NCI-H2107 (cell line): ENCODE data around the gene BCAS2.

Source experiments
- DNase-seq: peaks from one replicate; lab custom pipeline; 2025; lab: John Stamatoyannopoulos, UW

The BCAS2 gene

DNA sequence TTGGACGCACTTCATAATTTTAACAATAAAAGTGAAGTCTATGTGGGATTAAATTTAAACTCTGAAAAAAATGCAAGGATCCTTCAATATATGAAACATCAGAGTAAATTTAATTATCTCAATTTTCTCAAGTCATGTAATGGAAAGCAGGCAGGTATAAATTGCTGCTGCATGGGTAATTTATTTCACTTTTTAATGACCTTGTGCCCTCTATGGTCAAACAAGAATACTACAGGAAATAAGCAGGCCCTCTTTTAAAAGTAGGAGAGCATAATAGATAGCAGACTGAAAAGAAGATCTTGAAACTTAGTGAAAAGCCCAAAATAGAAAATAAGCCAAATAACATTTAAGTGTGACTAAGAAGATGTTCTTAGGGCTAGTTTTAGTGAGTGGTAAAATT is 22.9 kb downstream of the BCAS2 start:
- no peak for DNase-seq

DNA sequence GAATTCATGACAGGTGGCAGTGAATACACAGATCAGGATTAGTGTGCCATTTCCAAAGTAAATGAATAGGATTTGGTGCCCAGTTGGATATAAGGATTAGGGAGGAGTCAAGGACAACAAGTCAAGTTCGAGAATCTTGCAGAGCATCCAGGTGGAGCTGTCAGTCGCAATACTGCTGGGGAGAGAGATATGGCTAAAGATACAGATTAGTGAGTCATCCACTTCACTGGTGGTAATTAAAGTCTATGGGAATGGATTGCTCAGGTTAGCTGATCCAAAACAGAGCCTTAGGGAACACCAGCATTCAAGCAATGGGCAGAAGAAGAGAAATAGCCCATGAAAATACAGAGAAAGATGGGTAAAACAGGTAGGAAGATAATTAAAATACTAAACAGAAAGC is 26.8 kb downstream of the BCAS2 start:
- no peak for DNase-seq

GRCh38 chr1:114552106-114552639 is 29.2 kb downstream of the BCAS2 start:
- no peak for DNase-seq

DNA sequence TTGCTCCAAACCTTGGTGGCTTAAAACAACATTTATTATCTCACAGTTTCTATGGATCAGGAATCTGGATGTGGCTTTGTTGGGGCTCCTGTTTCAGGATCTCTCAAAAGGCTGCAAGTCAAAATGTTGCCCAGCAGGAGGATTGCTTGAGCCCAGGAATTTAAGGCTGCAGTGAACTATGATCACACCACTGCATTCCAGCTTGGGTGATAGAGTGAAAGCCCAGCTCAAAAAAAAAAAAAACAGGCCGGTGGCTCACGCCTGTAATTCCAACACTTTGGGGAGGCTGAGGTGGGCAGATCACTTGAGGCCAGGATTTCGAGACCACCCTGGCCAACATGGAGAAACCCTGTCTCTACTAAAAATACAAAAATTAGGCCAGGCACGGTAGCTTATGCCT is 30.0 kb downstream of the BCAS2 start:
- DNase-seq: no peak

DNA sequence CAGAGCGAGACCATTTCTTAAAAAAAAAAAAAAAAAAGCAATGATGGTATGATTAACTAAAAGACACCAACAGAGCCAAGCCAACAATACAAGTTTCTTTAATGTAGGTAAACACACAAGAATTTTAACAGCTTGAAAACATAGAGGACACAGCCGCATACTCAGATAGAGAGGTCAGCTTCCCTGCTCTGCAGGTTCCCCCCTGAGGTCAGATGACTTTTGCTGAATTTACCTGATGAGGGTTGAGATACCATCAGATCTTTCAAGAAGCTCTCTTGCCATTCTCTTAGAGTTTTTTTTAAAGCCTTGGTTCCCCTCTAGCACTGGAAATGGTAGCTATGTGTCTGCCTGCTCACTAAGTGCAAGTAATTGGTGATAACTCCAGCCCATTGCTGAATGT is 31.1 kb downstream of the BCAS2 start:
- DNase-seq: no peak

- no peak for DNase-seq
These were observed 32.3 kb downstream of the BCAS2 start for GRCh38 chr1:114549137-114549536.

GRCh38 chr1:114547076-114547475 is 34.3 kb downstream of the BCAS2 start:
- DNase-seq: no peak

- no peak for DNase-seq
These were observed 35.6 kb downstream of the BCAS2 start for GRCh38 chr1:114545796-114546195.

DNA sequence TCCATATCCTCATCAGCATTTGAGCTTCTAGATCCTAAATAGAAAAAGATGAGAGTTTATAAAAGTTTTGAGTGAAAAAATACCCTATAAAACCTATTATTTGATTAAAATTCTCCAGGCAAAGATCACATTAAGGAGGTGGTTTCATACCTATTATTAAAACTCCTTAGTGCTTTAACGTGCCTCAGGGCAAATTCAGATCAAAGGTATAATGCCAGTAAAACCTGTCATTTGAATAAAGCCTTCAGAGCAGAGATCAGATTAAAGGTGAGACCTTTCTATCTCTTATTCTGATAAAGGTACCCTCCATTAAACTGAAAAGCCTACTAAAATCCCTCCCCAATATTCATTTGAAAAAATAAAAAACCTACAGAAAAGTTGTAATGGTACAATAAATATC is 36.1 kb downstream of the BCAS2 start:
- DNase-seq: no peak

GRCh38 chr1:114540821-114541220 is 40.6 kb downstream of the BCAS2 start:
- no peak for DNase-seq

DNA sequence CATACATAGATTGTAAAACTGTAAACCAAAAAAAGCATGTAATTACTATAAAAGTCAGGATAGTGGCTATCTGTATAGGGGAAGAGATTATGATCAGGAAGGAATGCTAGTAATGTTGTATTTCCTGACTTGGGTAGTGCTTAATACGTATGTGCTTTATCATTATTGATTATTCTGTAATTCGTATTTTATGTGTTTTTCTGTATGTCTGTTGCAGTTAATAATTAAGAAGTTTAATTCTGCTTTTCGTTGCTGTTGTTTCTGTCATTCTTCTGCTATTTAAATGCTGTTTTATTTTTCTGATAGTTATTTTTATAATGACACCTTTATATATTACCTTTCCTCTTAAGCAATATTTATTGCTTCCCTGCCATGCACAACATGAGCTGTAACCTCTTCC is 41.1 kb downstream of the BCAS2 start:
- no peak for DNase-seq

GRCh38 chr1:114536043-114536442 is 45.4 kb downstream of the BCAS2 start:
- DNase-seq: no peak

DNA sequence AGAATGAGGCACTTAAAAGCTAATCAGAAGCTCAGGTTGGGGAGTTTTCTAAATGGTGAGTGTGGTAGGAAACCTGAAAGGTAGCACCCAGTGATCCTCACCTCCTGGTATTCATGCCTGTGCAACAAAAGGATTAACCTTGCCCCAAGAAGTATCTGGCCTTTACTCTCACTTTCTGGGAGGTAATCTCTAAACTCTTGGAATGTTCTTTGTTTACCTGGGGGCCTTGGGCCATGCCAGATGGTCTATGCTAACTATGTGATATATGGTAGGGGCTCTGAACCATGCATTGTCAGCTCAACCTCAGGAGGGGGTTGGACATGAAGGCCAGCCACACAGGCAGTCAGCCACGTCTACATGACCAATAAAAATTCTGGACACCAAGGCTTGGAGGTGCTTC is 46.0 kb downstream of the BCAS2 start:
- no peak for DNase-seq

DNA sequence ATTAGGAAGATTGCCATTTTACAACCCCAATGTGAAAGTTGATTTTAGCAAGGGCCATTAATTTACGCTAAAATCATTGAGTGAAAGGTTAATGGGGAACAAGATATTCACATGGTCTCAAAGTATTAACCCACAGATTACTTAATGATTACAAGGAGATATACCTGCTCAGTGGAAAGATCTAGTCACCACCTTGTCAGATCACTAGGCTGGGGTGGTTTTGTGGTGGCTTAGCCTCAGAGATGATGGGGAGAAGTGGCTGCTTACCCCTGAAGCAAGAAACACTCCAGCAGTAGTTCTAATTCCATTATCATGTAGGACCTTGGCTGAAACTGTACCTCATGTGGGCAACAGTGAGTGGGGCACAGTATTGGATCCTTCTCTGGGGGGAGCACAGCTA is 50.3 kb downstream of the BCAS2 start:
- DNase-seq: no peak

GRCh38 chr1:114530224-114530623 is 51.2 kb downstream of the BCAS2 start:
- DNase-seq: no peak

GRCh38 chr1:114524944-114525343 is 56.5 kb downstream of the BCAS2 start:
- no peak for DNase-seq

GRCh38 chr1:114522264-114522575 is 59.2 kb downstream of the BCAS2 start:
- DNase-seq: no peak

DNA sequence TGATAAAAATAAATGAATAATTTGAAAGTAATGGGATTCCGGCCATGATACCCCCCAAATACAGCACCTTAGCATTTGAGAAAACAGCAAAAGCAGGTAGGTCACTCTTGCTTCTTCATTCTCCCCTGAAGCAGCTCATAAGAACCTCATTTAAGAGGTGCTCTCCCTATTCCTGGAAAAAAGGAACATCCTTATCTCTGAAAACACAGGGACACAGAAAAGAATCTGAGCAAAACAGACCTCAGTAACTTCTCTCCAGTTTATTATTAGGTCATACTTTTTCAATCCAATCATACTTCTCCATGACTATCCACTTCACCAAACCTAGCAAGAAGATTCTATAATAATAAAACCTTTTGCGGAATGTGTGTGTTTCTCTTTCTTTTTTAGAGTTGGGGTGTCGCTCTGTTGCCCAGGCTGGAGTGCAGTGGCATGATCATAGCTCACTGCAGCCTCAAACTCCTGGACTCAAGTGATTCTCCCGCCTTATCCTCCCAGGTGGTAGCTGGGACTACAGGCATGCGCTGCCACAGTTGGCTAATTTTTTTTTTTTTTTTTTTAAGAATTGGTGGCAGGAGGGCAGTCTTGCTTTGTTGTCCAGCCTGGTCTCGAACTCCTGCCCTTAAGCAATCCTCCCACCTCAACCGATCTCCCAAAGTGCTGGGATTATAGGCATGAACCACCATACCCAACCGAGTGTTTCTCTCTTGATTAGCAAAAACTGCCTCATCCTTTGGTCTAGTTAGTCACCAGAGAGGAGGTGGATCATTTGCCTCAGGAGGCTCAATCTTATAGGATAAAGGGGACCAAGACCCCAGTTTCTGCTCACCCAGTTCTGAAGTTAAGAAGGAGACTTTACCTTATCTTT is 59.8 kb downstream of the BCAS2 start:
- DNase-seq: no peak
